Measurements from ENCODE around the gene MCF2L. TPM values are rescaled to one million over a fixed set of nuclear protein-coding genes. Genes with fewer than 3 reads are reported as not detected.

Gene MCF2L
- polyA plus RNA-seq, 1 donor from 2014 or later, result 88.0 TPM

DNA sequence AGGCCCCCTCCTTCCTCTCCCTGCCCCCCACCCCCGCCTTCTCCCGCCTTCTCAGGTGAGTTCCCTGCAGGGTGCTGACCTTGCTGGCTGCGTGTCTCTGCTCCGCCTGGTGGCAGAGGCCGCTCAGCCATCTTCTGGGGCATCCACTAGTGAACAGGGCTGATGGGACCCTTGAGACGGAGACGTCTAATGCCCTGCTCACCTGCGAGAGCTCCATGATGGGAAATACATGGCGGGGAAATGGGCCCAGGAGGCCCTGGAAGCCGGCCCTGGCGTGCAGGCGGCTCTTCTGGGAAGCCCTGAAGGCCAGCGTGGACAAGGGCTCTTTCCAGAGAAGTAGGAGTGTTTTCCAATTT, 121.4 kb downstream of the MCF2L start:
- Histone ChIP-seq H3K9me2 (ENCODE audit: insufficient read depth, low read length) (no peaks in the 10 kb centered on the region), H4K20me1 (ENCODE audit: insufficient read depth) (no peaks in the 10 kb centered on the region), H2AFZ (ENCODE audit: low read depth, low read length) (no peak overlapping the region), H3K27ac (ENCODE audit: low read length) (no peak overlapping the region), H3K9ac (ENCODE audit: low read length) (no peak overlapping the region), H3K4me3 (ENCODE audit: low read length) (no peak overlapping the region), H3F3A (ENCODE audit: insufficient read depth, low read length, poor library complexity, severe bottlenecking) (no peaks in the 10 kb centered on the region), H3K36me3 (ENCODE audit: insufficient read depth, low read length) (no peaks in the 10 kb centered on the region), H3K9me3 (ENCODE audit: low read length) (no peaks in the 10 kb centered on the region), H3K27me3 (ENCODE audit: insufficient read depth, low read depth, low read length) (no peaks in the 10 kb centered on the region), H3K4me2 (ENCODE audit: low read length) (no peak overlapping the region), H3K79me2 (replicated peaks; ENCODE audit: insufficient read depth, low read length) (no peaks in the 10 kb centered on the region)
- TF ChIP-seq TAF1 (IDR thresholded peaks at IDR 0.05; ENCODE audit: low read depth) (no peak), MXI1 (conservative IDR thresholded peaks at IDR 0.05; ENCODE audit: poor library complexity, severe bottlenecking) (no peak), EZH2 (IDR thresholded peaks at IDR 0.05; ENCODE audit: borderline replicate concordance, insufficient read depth, low read length, poor library complexity, severe bottlenecking) (no peak), RAD21 (conservative IDR thresholded peaks at IDR 0.05) (no peak), EP300 (conservative IDR thresholded peaks at IDR 0.05; ENCODE audit: poor library complexity, severe bottlenecking) (no peak), SMC3 (conservative IDR thresholded peaks at IDR 0.05; ENCODE audit: poor library complexity) (no peak), POLR2AphosphoS5 (IDR thresholded peaks at IDR 0.05) (no peak)
- TF ChIP-seq, protein P1, sequence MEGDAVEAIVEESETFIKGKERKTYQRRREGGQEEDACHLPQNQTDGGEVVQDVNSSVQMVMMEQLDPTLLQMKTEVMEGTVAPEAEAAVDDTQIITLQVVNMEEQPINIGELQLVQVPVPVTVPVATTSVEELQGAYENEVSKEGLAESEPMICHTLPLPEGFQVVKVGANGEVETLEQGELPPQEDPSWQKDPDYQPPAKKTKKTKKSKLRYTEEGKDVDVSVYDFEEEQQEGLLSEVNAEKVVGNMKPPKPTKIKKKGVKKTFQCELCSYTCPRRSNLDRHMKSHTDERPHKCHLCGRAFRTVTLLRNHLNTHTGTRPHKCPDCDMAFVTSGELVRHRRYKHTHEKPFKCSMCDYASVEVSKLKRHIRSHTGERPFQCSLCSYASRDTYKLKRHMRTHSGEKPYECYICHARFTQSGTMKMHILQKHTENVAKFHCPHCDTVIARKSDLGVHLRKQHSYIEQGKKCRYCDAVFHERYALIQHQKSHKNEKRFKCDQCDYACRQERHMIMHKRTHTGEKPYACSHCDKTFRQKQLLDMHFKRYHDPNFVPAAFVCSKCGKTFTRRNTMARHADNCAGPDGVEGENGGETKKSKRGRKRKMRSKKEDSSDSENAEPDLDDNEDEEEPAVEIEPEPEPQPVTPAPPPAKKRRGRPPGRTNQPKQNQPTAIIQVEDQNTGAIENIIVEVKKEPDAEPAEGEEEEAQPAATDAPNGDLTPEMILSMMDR (IDR thresholded peaks at IDR 0.05; ENCODE audit: poor library complexity, severe bottlenecking), result no peak
- TF ChIP-seq, protein P2, sequence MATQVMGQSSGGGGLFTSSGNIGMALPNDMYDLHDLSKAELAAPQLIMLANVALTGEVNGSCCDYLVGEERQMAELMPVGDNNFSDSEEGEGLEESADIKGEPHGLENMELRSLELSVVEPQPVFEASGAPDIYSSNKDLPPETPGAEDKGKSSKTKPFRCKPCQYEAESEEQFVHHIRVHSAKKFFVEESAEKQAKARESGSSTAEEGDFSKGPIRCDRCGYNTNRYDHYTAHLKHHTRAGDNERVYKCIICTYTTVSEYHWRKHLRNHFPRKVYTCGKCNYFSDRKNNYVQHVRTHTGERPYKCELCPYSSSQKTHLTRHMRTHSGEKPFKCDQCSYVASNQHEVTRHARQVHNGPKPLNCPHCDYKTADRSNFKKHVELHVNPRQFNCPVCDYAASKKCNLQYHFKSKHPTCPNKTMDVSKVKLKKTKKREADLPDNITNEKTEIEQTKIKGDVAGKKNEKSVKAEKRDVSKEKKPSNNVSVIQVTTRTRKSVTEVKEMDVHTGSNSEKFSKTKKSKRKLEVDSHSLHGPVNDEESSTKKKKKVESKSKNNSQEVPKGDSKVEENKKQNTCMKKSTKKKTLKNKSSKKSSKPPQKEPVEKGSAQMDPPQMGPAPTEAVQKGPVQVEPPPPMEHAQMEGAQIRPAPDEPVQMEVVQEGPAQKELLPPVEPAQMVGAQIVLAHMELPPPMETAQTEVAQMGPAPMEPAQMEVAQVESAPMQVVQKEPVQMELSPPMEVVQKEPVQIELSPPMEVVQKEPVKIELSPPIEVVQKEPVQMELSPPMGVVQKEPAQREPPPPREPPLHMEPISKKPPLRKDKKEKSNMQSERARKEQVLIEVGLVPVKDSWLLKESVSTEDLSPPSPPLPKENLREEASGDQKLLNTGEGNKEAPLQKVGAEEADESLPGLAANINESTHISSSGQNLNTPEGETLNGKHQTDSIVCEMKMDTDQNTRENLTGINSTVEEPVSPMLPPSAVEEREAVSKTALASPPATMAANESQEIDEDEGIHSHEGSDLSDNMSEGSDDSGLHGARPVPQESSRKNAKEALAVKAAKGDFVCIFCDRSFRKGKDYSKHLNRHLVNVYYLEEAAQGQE (IDR thresholded peaks at IDR 0.05; ENCODE audit: borderline replicate concordance), result no peak

DNA sequence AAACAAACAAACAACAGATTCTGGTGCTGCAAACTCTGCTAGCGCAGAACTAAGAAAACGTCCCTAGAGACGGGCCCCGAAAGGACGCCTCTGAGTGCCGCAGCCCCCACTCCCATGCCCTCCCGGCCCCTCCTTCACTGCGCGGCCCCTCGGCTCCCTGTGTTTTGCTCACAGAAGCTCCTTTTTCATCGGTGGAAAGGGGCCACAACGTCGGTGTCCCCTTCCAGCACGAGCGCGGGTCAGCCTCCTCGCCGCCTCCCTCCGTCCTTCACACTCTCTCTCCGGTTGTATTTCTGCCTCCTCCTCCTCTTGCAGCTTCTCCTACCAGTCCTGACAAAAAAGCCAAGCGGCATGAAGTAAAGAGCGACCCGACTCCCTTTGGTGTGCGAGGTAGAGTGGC, 121.8 kb downstream of the MCF2L start:
- Histone ChIP-seq H3K4me3 (ENCODE audit: low read length) (no peak overlapping the region), H2AFZ (ENCODE audit: low read depth, low read length) (no peak overlapping the region), H3F3A (ENCODE audit: insufficient read depth, low read length, poor library complexity, severe bottlenecking) (no peaks in the 10 kb centered on the region), H3K4me2 (ENCODE audit: low read length) (no peak overlapping the region), H3K27me3 (ENCODE audit: insufficient read depth, low read depth, low read length) (no peaks in the 10 kb centered on the region), H3K36me3 (ENCODE audit: insufficient read depth, low read length) (no peaks in the 10 kb centered on the region), H3K27ac (ENCODE audit: low read length) (no peak overlapping the region), H3K79me2 (replicated peaks; ENCODE audit: insufficient read depth, low read length) (no peaks in the 10 kb centered on the region), H3K9ac (ENCODE audit: low read length) (no peak overlapping the region), H4K20me1 (ENCODE audit: insufficient read depth) (no peaks in the 10 kb centered on the region), H3K9me3 (ENCODE audit: low read length) (no peaks in the 10 kb centered on the region), H3K9me2 (ENCODE audit: insufficient read depth, low read length) (no peaks in the 10 kb centered on the region)
- TF ChIP-seq TAF1 (IDR thresholded peaks at IDR 0.05; ENCODE audit: low read depth) (no peak), EP300 (conservative IDR thresholded peaks at IDR 0.05; ENCODE audit: poor library complexity, severe bottlenecking) (no peak), MXI1 (conservative IDR thresholded peaks at IDR 0.05; ENCODE audit: poor library complexity, severe bottlenecking) (no peak), POLR2AphosphoS5 (IDR thresholded peaks at IDR 0.05) (no peak), EZH2 (IDR thresholded peaks at IDR 0.05; ENCODE audit: borderline replicate concordance, insufficient read depth, low read length, poor library complexity, severe bottlenecking) (no peak), SMC3 (conservative IDR thresholded peaks at IDR 0.05; ENCODE audit: poor library complexity) (no peak), RAD21 (conservative IDR thresholded peaks at IDR 0.05) (no peak)
- TF ChIP-seq, protein P1 (IDR thresholded peaks at IDR 0.05; ENCODE audit: poor library complexity, severe bottlenecking), result no peak
- TF ChIP-seq, protein P2 (IDR thresholded peaks at IDR 0.05; ENCODE audit: borderline replicate concordance), result no peak

Measured in neural cell (in vitro differentiated cells).